Measurements from ENCODE around the gene FUT2. TPM values are rescaled to one million over a fixed set of nuclear protein-coding genes. Genes with fewer than 3 reads are reported as not detected.
"Not testable (repeated sequence)": the region's sequence is repeated elsewhere in the genome, so short reads cannot be mapped to it uniquely, and the experiment has no call there.

Gene FUT2
- total RNA-seq, 1 donor from 2014 or later = not detected

- intact Hi-C loops (cut with DNase I) = no loop called here
- no peaks in the 10 kb centered on the region for H3K9me3 ChIP-seq
- TF ChIP-seq CTCF (IDR thresholded peaks at IDR 0.05) = no peak
- H3K27me3 ChIP-seq = no peaks in the 10 kb centered on the region
- no peak for DNase-seq (ENCODE audit: low spot score in 2 of 2)
- H3K4me1 ChIP-seq = no peaks in the 10 kb centered on the region
- H3K4me3 ChIP-seq = no peak overlapping the region
- H3K27ac ChIP-seq = no peak overlapping the region
- H3K36me3 ChIP-seq = no peaks in the 10 kb centered on the region
Measured at GRCh38 chr19:48685583-48685982, 10.2 kb upstream of the FUT2 start.

DNA sequence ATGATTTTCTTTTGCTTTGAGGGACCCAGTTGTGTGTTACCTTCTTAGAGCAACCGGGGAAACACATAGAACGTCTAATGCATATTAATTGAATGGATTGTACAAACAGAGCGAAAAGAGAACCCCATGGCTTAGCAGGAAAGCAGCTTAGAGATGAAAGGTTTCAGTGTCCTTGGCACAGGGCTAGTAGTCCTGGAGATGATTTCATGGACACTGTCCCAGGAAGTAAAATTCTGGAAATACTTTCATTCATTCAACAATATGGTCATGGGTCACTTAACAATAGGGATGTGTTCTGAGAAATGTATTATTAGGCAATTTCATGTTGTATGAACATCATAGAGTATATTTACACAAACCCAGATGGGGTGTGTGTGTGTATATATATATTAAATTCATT lies 9.7 kb upstream of the FUT2 start:
- intact Hi-C loops (cut with DNase I) = no loop called here
- H3K9me3 ChIP-seq = no peaks in the 10 kb centered on the region
- no peak for DNase-seq (ENCODE audit: low spot score in 2 of 2)
- TF ChIP-seq CTCF (IDR thresholded peaks at IDR 0.05) = no peak
- H3K27ac ChIP-seq = no peak overlapping the region
- H3K36me3 ChIP-seq = no peaks in the 10 kb centered on the region
- no peaks in the 10 kb centered on the region for H3K4me1 ChIP-seq
- no peak overlapping the region for H3K4me3 ChIP-seq
- no peaks in the 10 kb centered on the region for H3K27me3 ChIP-seq

- H3K27me3 ChIP-seq; H3K9me3 ChIP-seq; H3K36me3 ChIP-seq; H3K4me3 ChIP-seq; DNase-seq (ENCODE audit: low spot score in 2 of 2); H3K27ac ChIP-seq; intact Hi-C loops (cut with DNase I); H3K4me1 ChIP-seq: not testable (repeated sequence)
Measured at GRCh38 chr19:48686637-48687036, 9.1 kb upstream of the FUT2 start.

DNA sequence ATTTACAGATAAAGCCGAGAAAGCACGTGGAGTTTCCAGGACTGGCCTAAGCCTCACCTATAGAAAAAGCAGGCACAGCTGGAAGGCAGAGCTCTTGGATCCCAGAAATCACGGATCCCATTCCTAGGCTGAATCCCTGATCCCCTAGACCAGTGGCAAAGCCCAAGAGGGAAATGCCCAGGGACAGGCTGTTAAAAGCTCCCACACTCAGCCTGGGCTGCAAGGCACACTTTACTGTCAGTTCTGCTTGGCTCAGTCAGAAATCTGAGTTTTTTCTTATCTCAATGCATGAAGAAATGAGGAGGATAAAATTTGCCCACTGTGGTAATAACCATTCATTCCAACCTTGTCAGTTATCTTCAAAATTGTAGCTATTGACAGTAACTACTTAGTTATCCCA lies 8.0 kb upstream of the FUT2 start:
- intact Hi-C loops (cut with DNase I) = no loop called here
- no peak overlapping the region for H3K27ac ChIP-seq
- DNase-seq (ENCODE audit: low spot score in 2 of 2) = no peak
- no peaks in the 10 kb centered on the region for H3K9me3 ChIP-seq
- H3K36me3 ChIP-seq = no peaks in the 10 kb centered on the region
- no peak for TF ChIP-seq CTCF (IDR thresholded peaks at IDR 0.05)
- no peak overlapping the region for H3K4me3 ChIP-seq
- no peaks in the 10 kb centered on the region for H3K4me1 ChIP-seq
- no peaks in the 10 kb centered on the region for H3K27me3 ChIP-seq

DNA sequence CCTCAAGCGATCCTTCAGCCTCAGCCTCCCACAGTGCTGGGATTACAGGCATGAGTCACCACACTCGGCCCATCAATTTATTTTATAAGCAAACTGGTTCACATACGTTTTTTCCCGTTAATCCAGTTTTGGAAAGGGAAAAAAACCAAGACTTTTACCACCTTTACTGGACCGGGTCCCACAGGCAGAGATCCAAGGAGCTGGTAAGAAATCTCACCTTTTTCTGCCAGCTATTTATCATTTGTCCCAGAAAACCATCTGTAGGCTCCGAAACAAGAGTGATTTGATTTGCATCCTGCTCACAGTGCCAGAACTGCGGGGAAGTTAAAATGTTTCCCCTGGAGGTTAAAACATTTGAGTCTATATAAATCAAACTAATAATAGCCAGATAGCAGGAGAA lies 6.3 kb upstream of the FUT2 start:
- H3K36me3 ChIP-seq = no peaks in the 10 kb centered on the region
- no peak for DNase-seq (ENCODE audit: low spot score in 2 of 2)
- intact Hi-C loops (cut with DNase I) = no loop called here
- H3K27ac ChIP-seq = no peak overlapping the region
- no peaks in the 10 kb centered on the region for H3K9me3 ChIP-seq
- no peaks in the 10 kb centered on the region for H3K27me3 ChIP-seq
- no peak for TF ChIP-seq CTCF (IDR thresholded peaks at IDR 0.05)
- H3K4me3 ChIP-seq = no peak overlapping the region
- H3K4me1 ChIP-seq = no peaks in the 10 kb centered on the region

GRCh38 chr19:48693629-48694028 lies 2.1 kb upstream of the FUT2 start:
- DNase-seq (ENCODE audit: low spot score in 2 of 2); H3K4me3 ChIP-seq; H3K27me3 ChIP-seq; H3K27ac ChIP-seq; intact Hi-C loops (cut with DNase I); H3K36me3 ChIP-seq; H3K4me1 ChIP-seq; H3K9me3 ChIP-seq: not testable (repeated sequence)

DNA sequence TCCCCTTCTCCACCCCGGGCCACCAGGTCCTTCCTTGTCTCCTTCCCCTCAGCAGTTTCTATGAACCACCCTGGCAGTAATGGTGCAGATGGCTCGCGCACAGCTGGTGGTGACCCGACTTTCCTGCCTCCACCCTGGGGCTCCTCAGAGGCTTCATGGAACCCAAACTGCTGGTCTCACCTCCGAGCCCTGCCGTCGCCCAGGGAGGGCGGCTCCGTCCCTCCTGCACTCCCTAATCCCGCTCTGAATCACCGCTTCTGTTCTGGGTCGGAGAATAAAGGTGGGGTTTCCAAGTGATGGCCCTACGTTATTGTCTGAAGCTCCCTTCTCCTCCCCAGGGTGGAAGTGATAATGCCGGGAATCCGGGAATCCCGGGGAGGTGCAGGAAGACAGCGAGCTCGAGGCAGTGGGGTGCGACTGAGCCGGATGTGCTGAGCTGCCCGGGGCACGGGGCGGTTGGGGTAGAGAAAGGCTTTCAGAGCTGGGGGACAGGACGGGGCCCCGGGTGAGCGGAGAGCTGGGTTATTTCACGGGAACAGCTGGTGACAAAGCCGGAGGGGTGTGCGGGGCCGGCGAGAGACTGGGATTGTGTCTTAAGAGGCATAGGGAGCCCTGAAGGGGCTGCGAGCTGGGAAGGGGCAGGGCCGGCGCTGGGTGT lies 711 bp downstream of the FUT2 start:
- no peaks in the 10 kb centered on the region for H3K4me1 ChIP-seq
- no peaks in the 10 kb centered on the region for H3K9me3 ChIP-seq
- H3K27me3 ChIP-seq = no peaks in the 10 kb centered on the region
- H3K36me3 ChIP-seq = peaks cover 3 to 4% of the 10 kb centered on the region in 2 donors
- intact Hi-C loops (cut with DNase I) = no loop called here
- H3K4me3 ChIP-seq = peak overlapping the region in 1 of 2 donors; percentile 21
- DNase-seq (ENCODE audit: low spot score in 2 of 2) = no peak
- no peak for TF ChIP-seq CTCF (IDR thresholded peaks at IDR 0.05)
- H3K27ac ChIP-seq = no peak overlapping the region
